Natural killer cell (primary cell): ENCODE results near the gene PDLIM1. TPM values are rescaled to one million over a fixed set of nuclear protein-coding genes. Genes with fewer than 3 reads are reported as not detected.

Experiments
- ATAC-seq, 3 donors: fragments of 150-1000 bp in 2 of 3; fragments of 200-7000 bp in 1 of 3; cut with Tn5 transposase; 1 replicate in 1 of 3; 2 replicates in 2 of 3; pipeline ENCODE4 v1.10.0; 2021; ENCODE audit warnings: mild to moderate bottlenecking in 2 of 3, moderate library complexity in 2 of 3
- DNase-seq, 2 donors: peaks; one replicate each; pipeline versions ENCODE4 v3.0.0 to v3.0.0-alpha.2; 2013 to 2021; ENCODE audit warnings: mixed read lengths in 1 of 2
- H3K27ac ChIP-seq: one replicate; pipeline ENCODE4 v1.5.1; 2013; ENCODE audit warnings: mild to moderate bottlenecking, low read length
- H3K27me3 ChIP-seq: one replicate; pipeline ENCODE4 v1.6.1; 2013; ENCODE audit warnings: low read length; ENCODE audit not compliant: control insufficient read depth, insufficient read depth
- H3K36me3 ChIP-seq: one replicate; pipeline ENCODE4 v1.6.1; 2013; ENCODE audit warnings: low read length; ENCODE audit not compliant: control insufficient read depth, insufficient read depth
- H3K4me1 ChIP-seq: one replicate; pipeline ENCODE4 v1.6.1; 2013; ENCODE audit warnings: low read length; ENCODE audit not compliant: control insufficient read depth, insufficient read depth
- H3K4me3 ChIP-seq: one replicate; pipeline ENCODE4 v1.5.1; 2013; ENCODE audit warnings: low read length
- H3K9me3 ChIP-seq: one replicate; pipeline ENCODE4 v1.6.1; 2013; ENCODE audit warnings: low read length; ENCODE audit not compliant: control insufficient read depth, insufficient read depth
- H3K27ac Mint-ChIP-seq, 2 donors: one replicate each; pipeline ENCODE4 v1.8.0; 2022; ENCODE audit warnings: mild to moderate bottlenecking in 2 of 2, mixed read lengths in 2 of 2, moderate library complexity in 1 of 2
- H3K27me3 Mint-ChIP-seq, 2 donors: one replicate each; pipeline ENCODE4 v1.8.0; 2022; ENCODE audit warnings: low read depth in 2 of 2, mixed read lengths in 2 of 2
- H3K36me3 Mint-ChIP-seq: one replicate; pipeline ENCODE4 v1.8.0; 2022; ENCODE audit warnings: mixed read lengths
- H3K4me1 Mint-ChIP-seq, 2 donors: one replicate each; pipeline ENCODE4 v1.8.0; 2022; ENCODE audit warnings: mixed read lengths in 2 of 2
- H3K4me3 Mint-ChIP-seq: one replicate; pipeline ENCODE4 v1.8.0; 2022; ENCODE audit warnings: mild to moderate bottlenecking, moderate library complexity, mixed read lengths
- H3K9me3 Mint-ChIP-seq, 2 donors: one replicate each; pipeline ENCODE4 v1.8.0; 2022; ENCODE audit warnings: mixed read lengths in 2 of 2
- WGBS: methylation state at CpG from one replicate; pipeline ENCODE4 v1.1.7; 2013; ENCODE audit warnings: missing lambda C conversion rate; ENCODE audit not compliant: insufficient coverage; 5-methylcytosine and 5-hydroxymethylcytosine counted together
- intact Hi-C: fragments of 100-400 bp; cut with micrococcal nuclease; formaldehyde crosslinking; loops from one replicate; pipeline ENCODE4 v1.14.2; 2022
- total RNA-seq, 4 donors: library from RNA; stranded (reverse); fragments of 120-200 nt in 1 of 4; gene quantifications; one replicate each; pipeline versions ENCODE4 v1.2.3 to v1.2.4, GENCODE V29; 2013 to 2022
- TF ChIP-seq, protein P1 (sequence below): fragments of 200-600 bp; IDR thresholded peaks from one replicate; pipeline ENCODE4 v1.8.0; 2022; ENCODE audit warnings: antibody characterized with exemption

PDLIM1 gene
- total RNA-seq, 3 donors from 2014 or later (not counting 1 experiment from before 2014, with no cell fraction given): 7.1 to 25.2 (median 24.5) TPM

- H3K27me3 ChIP-seq: no peaks in the 10 kb centered on the region
- DNase-seq (no peak), ATAC-seq (no peak)
- no peaks in the 10 kb centered on the region for H3K4me1 ChIP-seq
- no peaks in the 10 kb centered on the region for H3K27me3 Mint-ChIP-seq
- no peaks in the 10 kb centered on the region for H3K36me3 Mint-ChIP-seq
- no peaks in the 10 kb centered on the region for H3K4me1 Mint-ChIP-seq
- no peaks in the 10 kb centered on the region for H3K36me3 ChIP-seq
- H3K27ac ChIP-seq: no peak overlapping the region
- TF ChIP-seq, protein P1, sequence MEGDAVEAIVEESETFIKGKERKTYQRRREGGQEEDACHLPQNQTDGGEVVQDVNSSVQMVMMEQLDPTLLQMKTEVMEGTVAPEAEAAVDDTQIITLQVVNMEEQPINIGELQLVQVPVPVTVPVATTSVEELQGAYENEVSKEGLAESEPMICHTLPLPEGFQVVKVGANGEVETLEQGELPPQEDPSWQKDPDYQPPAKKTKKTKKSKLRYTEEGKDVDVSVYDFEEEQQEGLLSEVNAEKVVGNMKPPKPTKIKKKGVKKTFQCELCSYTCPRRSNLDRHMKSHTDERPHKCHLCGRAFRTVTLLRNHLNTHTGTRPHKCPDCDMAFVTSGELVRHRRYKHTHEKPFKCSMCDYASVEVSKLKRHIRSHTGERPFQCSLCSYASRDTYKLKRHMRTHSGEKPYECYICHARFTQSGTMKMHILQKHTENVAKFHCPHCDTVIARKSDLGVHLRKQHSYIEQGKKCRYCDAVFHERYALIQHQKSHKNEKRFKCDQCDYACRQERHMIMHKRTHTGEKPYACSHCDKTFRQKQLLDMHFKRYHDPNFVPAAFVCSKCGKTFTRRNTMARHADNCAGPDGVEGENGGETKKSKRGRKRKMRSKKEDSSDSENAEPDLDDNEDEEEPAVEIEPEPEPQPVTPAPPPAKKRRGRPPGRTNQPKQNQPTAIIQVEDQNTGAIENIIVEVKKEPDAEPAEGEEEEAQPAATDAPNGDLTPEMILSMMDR: no peak
- H3K9me3 Mint-ChIP-seq: no peaks in the 10 kb centered on the region
- no peak overlapping the region for H3K4me3 Mint-ChIP-seq
- 67% methylated on average over 12 of the region's 12 CpGs for WGBS
- no peak overlapping the region for H3K4me3 ChIP-seq
- no peaks in the 10 kb centered on the region for H3K9me3 ChIP-seq
- intact Hi-C loops: no loop called here
- H3K27ac Mint-ChIP-seq: no peak overlapping the region
These were observed 43.4 kb upstream of the PDLIM1 start for GRCh38 chr10:95333997-95334804.

GRCh38 chr10:95332666-95333249, 42.0 kb upstream of the PDLIM1 start:
- Mint-ChIP-seq H3K27me3 (no peaks in the 10 kb centered on the region), H3K36me3 (no peaks in the 10 kb centered on the region), H3K4me1 (no peaks in the 10 kb centered on the region), H3K27ac (no peak overlapping the region), H3K4me3 (no peak overlapping the region), H3K9me3 (no peaks in the 10 kb centered on the region)
- no peaks in the 10 kb centered on the region for H3K27me3 ChIP-seq
- intact Hi-C loops: no loop called here
- H3K4me3 ChIP-seq: no peak overlapping the region
- no peaks in the 10 kb centered on the region for H3K9me3 ChIP-seq
- H3K36me3 ChIP-seq: no peaks in the 10 kb centered on the region
- H3K4me1 ChIP-seq: no peaks in the 10 kb centered on the region
- no peak overlapping the region for H3K27ac ChIP-seq
- TF ChIP-seq, protein P1: no peak
- DNase-seq (no peak), ATAC-seq (no peak)
- 92% methylated on average over 4 of the region's 4 CpGs for WGBS

DNA sequence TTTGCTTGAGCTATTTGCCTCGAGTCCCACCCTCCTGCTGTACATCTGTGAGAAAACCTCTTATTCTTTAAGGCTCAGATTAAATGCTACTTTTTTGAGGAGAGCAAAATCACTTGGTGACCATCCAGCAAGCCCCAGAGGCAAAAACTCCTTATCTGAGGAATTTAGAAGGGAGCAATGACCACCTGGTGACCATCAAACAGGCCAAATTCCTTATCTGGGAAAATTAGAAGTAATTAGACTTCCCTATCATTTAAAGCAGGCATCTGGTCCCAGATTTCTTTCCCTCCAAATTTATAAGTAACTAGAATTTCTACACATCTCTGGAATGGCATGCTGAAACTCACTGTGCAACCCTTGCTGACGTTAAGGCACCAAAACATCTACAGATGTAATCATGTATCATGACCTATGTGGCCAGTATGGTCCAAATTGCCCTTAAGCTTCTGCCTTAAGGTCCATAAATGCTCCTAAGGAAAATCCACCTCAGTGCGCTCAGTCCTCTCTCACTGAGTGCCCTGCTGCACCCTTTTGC, 40.9 kb upstream of the PDLIM1 start:
- H3K9me3 Mint-ChIP-seq: no peaks in the 10 kb centered on the region
- H3K27me3 Mint-ChIP-seq: no peaks in the 10 kb centered on the region
- Histone ChIP-seq H3K9me3 (no peaks in the 10 kb centered on the region), H3K36me3 (no peaks in the 10 kb centered on the region), H3K27ac (no peak overlapping the region), H3K4me3 (no peak overlapping the region), H3K4me1 (no peaks in the 10 kb centered on the region), H3K27me3 (no peaks in the 10 kb centered on the region)
- H3K4me1 Mint-ChIP-seq: no peaks in the 10 kb centered on the region
- intact Hi-C loops: no loop called here
- H3K4me3 Mint-ChIP-seq: no peak overlapping the region
- WGBS: 87% methylated on average over 3 of the region's 3 CpGs
- DNase-seq (no peak), ATAC-seq (no peak)
- H3K27ac Mint-ChIP-seq: no peak overlapping the region
- TF ChIP-seq, protein P1: no peak
- H3K36me3 Mint-ChIP-seq: no peaks in the 10 kb centered on the region
